ENCODE data around the gene PDE9A.

DNA sequence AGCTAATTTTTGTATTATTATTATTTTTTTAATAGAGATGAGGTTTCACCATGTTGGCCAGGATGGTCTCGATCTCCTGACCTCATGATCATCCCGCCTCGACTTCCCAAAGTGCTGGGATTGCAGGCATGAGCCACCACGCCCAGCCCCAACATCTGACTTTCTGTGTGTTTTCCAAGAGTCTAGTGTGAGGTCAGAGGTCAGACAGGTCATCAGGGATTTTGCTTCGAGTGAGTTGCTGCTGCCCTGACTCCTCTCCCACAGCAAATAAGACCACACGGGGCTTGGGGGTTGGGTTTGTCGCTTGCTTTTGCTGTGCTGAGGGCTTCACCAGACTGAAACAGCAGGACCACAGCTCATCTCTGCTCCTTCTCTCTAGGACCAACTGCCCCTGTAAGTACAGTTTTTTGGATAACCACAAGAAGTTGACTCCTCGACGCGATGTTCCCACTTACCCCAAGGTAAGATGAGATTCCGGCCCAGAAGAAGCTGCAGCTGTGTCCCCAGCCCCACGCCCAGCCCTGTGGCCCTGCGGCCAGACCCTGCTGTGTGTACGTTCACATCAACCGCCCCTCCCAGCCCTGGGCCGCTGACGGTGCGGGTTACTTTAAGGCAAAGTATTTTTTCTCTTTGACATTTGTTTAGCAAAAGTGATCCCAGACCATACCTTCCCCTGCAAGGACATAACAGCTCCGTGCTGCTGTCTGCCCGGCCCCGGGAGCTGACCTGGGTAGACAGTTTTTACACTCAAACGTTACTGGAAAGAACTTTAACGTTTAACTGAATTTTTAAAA, 97.5 kb downstream of the PDE9A start:
- TF ChIP-seq, protein P1, sequence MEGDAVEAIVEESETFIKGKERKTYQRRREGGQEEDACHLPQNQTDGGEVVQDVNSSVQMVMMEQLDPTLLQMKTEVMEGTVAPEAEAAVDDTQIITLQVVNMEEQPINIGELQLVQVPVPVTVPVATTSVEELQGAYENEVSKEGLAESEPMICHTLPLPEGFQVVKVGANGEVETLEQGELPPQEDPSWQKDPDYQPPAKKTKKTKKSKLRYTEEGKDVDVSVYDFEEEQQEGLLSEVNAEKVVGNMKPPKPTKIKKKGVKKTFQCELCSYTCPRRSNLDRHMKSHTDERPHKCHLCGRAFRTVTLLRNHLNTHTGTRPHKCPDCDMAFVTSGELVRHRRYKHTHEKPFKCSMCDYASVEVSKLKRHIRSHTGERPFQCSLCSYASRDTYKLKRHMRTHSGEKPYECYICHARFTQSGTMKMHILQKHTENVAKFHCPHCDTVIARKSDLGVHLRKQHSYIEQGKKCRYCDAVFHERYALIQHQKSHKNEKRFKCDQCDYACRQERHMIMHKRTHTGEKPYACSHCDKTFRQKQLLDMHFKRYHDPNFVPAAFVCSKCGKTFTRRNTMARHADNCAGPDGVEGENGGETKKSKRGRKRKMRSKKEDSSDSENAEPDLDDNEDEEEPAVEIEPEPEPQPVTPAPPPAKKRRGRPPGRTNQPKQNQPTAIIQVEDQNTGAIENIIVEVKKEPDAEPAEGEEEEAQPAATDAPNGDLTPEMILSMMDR (IDR thresholded peaks at IDR 0.05): no peak
- TF ChIP-seq POLR2A (IDR thresholded peaks at IDR 0.05): no peak
